ENCODE results near the gene MAPRE2. TPM values are rescaled to one million over a fixed set of nuclear protein-coding genes. Genes with fewer than 3 reads are reported as not detected.
A peak's percentile ranks its signal among the peaks of the same experiment; 100 is the strongest.

Gene MAPRE2
- total and polyA plus RNA-seq, 2 of the 13 experiments (the other 11 are each of a cell fraction or from before 2014, with no cell fraction given) = 34.5 to 67.9 TPM

DNA sequence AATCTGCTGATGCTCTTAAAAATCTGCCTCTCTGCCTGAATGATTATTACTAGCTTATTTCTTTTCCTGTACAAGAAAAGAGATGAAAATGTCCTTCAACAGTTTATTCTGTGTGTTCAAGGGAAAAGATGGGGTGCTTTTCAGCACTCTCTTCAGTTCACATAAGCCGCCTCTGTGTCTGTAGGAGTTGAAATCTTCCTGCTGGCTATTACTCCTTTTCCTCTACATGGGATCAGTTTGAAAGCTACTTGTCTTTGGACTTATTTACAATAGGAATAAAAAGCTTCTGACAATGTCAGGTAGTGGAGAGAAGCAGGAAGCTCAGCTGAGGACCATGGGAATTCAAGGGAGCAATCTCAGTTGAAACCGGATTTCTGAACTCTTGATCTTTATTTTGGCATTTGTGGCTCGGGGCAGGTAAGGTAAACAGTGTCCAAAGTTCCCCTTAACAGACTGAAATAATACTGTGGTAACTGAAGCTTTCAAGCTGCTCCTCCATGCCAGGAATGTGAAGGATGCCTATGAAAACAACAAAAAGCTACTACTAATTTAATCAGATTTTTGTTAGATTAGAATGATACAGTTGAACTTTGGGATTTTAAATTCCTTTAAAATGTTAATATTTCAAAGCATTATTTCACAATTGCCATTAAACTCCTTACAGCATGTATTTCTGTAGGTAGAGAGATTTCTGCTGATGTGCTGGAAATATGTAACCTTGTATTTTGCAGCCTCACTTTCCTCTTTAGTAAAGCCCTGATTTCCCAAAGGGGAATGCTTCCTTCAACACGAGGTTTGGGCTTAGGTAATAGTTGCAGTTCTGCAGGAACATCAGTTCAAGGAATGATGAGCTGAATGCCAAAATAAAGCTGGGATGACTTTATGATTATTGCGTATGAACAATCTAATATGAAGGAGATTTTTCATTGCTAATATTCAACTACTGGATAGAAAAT, 43.6 kb downstream of the MAPRE2 start (continued):
- TF ChIP-seq FOXC1 (CRISPR knock-in tag; IDR thresholded peaks at IDR 0.05; ENCODE audit: borderline replicate concordance) = no peak
- no peak for TF ChIP-seq ZSCAN12 (CRISPR knock-in tag; IDR thresholded peaks at IDR 0.05)
- no peak for TF ChIP-seq ZNF678 (CRISPR knock-in tag; IDR thresholded peaks at IDR 0.05)
- no peak for TF ChIP-seq RARG (CRISPR knock-in tag; IDR thresholded peaks at IDR 0.05; ENCODE audit: low read depth)
- TF ChIP-seq ZNF431 (CRISPR knock-in tag; IDR thresholded peaks at IDR 0.05; ENCODE audit: borderline replicate concordance, low read depth) = no peak
- TF ChIP-seq AKNA (CRISPR knock-in tag; IDR thresholded peaks at IDR 0.05; ENCODE audit: borderline replicate concordance) = no peak
- peak; percentile 34; the same call in 1 of the 2 replicates for TF ChIP-seq ATF1 (CRISPR knock-in tag; IDR thresholded peaks at IDR 0.05)
- TF ChIP-seq HOXA7 (CRISPR knock-in tag; IDR thresholded peaks at IDR 0.05) = no peak
- no peak for TF ChIP-seq TBL1XR1 (IDR thresholded peaks at IDR 0.05; ENCODE audit: borderline replicate concordance, low read length, partially characterized antibody)
- TF ChIP-seq ESRRA (CRISPR knock-in tag; IDR thresholded peaks at IDR 0.05; ENCODE audit: low read depth) = no peak
- TF ChIP-seq SRSF1 (optimal IDR thresholded peaks at IDR 0.05; ENCODE audit: low read depth, low read length) = no peak
- TF ChIP-seq ZNF329 (CRISPR knock-in tag; IDR thresholded peaks at IDR 0.05; ENCODE audit: low read depth) = no peak
- TF ChIP-seq MEF2D (CRISPR knock-in tag; IDR thresholded peaks at IDR 0.05) = 0 out of 2 replicates have a peak, but pooled peaks have one; percentile 65
- TF ChIP-seq ZBTB37 (CRISPR knock-in tag; IDR thresholded peaks at IDR 0.05) = peak; percentile 98
- no peak for TF ChIP-seq ZFP41 (CRISPR knock-in tag; IDR thresholded peaks at IDR 0.05; ENCODE audit: borderline replicate concordance)
- TF ChIP-seq, protein P1, sequence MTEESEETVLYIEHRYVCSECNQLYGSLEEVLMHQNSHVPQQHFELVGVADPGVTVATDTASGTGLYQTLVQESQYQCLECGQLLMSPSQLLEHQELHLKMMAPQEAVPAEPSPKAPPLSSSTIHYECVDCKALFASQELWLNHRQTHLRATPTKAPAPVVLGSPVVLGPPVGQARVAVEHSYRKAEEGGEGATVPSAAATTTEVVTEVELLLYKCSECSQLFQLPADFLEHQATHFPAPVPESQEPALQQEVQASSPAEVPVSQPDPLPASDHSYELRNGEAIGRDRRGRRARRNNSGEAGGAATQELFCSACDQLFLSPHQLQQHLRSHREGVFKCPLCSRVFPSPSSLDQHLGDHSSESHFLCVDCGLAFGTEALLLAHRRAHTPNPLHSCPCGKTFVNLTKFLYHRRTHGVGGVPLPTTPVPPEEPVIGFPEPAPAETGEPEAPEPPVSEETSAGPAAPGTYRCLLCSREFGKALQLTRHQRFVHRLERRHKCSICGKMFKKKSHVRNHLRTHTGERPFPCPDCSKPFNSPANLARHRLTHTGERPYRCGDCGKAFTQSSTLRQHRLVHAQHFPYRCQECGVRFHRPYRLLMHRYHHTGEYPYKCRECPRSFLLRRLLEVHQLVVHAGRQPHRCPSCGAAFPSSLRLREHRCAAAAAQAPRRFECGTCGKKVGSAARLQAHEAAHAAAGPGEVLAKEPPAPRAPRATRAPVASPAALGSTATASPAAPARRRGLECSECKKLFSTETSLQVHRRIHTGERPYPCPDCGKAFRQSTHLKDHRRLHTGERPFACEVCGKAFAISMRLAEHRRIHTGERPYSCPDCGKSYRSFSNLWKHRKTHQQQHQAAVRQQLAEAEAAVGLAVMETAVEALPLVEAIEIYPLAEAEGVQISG (CRISPR knock-in tag; IDR thresholded peaks at IDR 0.05) = no peak
- TF ChIP-seq RBAK (CRISPR knock-in tag; IDR thresholded peaks at IDR 0.05) = 0 out of 2 replicates have a peak, but pooled peaks have one; percentile 50
- no peak; the same call in 1 of the 2 replicates for TF ChIP-seq EHMT2 (IDR thresholded peaks at IDR 0.05; ENCODE audit: borderline replicate concordance, low read depth, low read length)
- TF ChIP-seq ZFP1 (CRISPR knock-in tag; IDR thresholded peaks at IDR 0.05) = no peak
- TF ChIP-seq SNAI1 (CRISPR knock-in tag; IDR thresholded peaks at IDR 0.05; ENCODE audit: borderline replicate concordance) = no peak

Data from HepG2 (cell line).